ENCODE data around the gene LYPD6B. TPM values are rescaled to one million over a fixed set of nuclear protein-coding genes. Genes with fewer than 3 reads are reported as not detected.

Gene LYPD6B
- total and polyA plus RNA-seq, 2 donors (not counting 3 experiments of a cell fraction or from before 2014, with no cell fraction given), result not detected

GRCh38 chr2:149039213-149039724 is 770 bp downstream of the LYPD6B start:
- ChIA-PET POLR2A (no interaction called here), CTCF (interaction anchor here (0.7 to 1.7 kb wide), 6 partner anchors 9 to 534 kb away, joined by 3 to 7 read pairs (median 4); no protein-coding TSS in a partner anchor)
- Histone ChIP-seq H3K27me3 (ENCODE audit: control insufficient read depth in 2 of 2, insufficient read depth in 2 of 2, low read length in 2 of 2) (peaks cover 22% of the 10 kb centered on the region in 2 experiments), H3K4me1 (ENCODE audit: control insufficient read depth, extremely low read depth, insufficient read depth, low read length) (no peaks in the 10 kb centered on the region), H2AFZ (ENCODE audit: low read depth, low read length) (no peak overlapping the region), H3K4me2 (ENCODE audit: insufficient read depth, low read length) (no peak overlapping the region), H3K9me1 (replicated peaks; ENCODE audit: control insufficient read depth, extremely low read depth, insufficient read depth, low read length) (no peaks in the 10 kb centered on the region), H3K36me3 (ENCODE audit: control insufficient read depth in 2 of 2, extremely low read depth in 1 of 2, insufficient read depth in 2 of 2, low read length in 2 of 2) (no peaks in the 10 kb centered on the region), H3K9ac (replicated peaks; ENCODE audit: extremely low read depth, insufficient read depth, low read length) (no peak overlapping the region), H3K4me3 (replicated peaks in 1 of 3; ENCODE audit: insufficient read depth in 1 of 3, low read depth in 1 of 3, low read length in 3 of 3) (no peak overlapping the region), H3K27ac (ENCODE audit: insufficient read depth, low read depth, low read length) (no peak overlapping the region), H4K20me1 (replicated peaks; ENCODE audit: control insufficient read depth, extremely low read depth, insufficient read depth, low read length) (no peaks in the 10 kb centered on the region), H3K79me2 (ENCODE audit: control insufficient read depth, insufficient read depth, low read length) (no peaks in the 10 kb centered on the region), H3K9me3 (replicated peaks; ENCODE audit: control insufficient read depth, insufficient read depth, low read length) (no peaks in the 10 kb centered on the region)
- no peak for TF ChIP-seq FOS (IDR thresholded peaks at IDR 0.05; ENCODE audit: borderline replicate concordance, insufficient read depth, low read length)
- TF ChIP-seq JUN (IDR thresholded peaks at IDR 0.05; ENCODE audit: borderline replicate concordance, insufficient read depth, insufficient read length, low read depth), result no peak
- no peak for TF ChIP-seq GATA2 (IDR thresholded peaks at IDR 0.05; ENCODE audit: insufficient read depth, insufficient read length, low read depth, low read length)
- TF ChIP-seq, protein P1, sequence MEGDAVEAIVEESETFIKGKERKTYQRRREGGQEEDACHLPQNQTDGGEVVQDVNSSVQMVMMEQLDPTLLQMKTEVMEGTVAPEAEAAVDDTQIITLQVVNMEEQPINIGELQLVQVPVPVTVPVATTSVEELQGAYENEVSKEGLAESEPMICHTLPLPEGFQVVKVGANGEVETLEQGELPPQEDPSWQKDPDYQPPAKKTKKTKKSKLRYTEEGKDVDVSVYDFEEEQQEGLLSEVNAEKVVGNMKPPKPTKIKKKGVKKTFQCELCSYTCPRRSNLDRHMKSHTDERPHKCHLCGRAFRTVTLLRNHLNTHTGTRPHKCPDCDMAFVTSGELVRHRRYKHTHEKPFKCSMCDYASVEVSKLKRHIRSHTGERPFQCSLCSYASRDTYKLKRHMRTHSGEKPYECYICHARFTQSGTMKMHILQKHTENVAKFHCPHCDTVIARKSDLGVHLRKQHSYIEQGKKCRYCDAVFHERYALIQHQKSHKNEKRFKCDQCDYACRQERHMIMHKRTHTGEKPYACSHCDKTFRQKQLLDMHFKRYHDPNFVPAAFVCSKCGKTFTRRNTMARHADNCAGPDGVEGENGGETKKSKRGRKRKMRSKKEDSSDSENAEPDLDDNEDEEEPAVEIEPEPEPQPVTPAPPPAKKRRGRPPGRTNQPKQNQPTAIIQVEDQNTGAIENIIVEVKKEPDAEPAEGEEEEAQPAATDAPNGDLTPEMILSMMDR (IDR thresholded peaks at IDR 0.05; ENCODE audit: extremely low read depth in 1 of 2, insufficient read depth in 1 of 2, low read depth in 1 of 2, low read length in 2 of 2), result no peak
- TF ChIP-seq EZH2 (IDR thresholded peaks at IDR 0.05; ENCODE audit: borderline replicate concordance, low read depth, low read length, severe bottlenecking), result no peak
- TF ChIP-seq POLR2A (IDR thresholded peaks at IDR 0.05; ENCODE audit: low read depth, low read length), result no peak
- no peak for TF ChIP-seq MYC (IDR thresholded peaks at IDR 0.05; ENCODE audit: low read depth, low read length)
- TF ChIP-seq, protein P2, sequence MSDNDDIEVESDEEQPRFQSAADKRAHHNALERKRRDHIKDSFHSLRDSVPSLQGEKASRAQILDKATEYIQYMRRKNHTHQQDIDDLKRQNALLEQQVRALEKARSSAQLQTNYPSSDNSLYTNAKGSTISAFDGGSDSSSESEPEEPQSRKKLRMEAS (IDR thresholded peaks at IDR 0.05; ENCODE audit: insufficient read depth, insufficient read length), result no peak
- TF ChIP-seq POLR2AphosphoS5 (IDR thresholded peaks at IDR 0.05; ENCODE audit: insufficient read depth, low read depth, low read length), result no peak
- dilution Hi-C loops (cut with MboI; ENCODE audit: extremely low pct_ligation_motif_present, low sequenced_read_pairs), result no loop called here
- intact Hi-C loops (cut with micrococcal nuclease), result no loop called here
- FAIRE-seq (no peak), DNase-seq (ENCODE audit: low read depth, low spot score) (no peak)
- BruUV-seq (replicated peaks), result no TSS peak

Data from endothelial cell of umbilical vein (primary cell).